ENCODE measurements around the gene ACSL6.

The ACSL6 gene

GRCh38 chr5:131979816-131980215 lies 31.6 kb downstream of the ACSL6 start:
- no peak for DNase-seq (ENCODE audit: low read depth)

- DNase-seq (ENCODE audit: low read depth) = no peak
Observed at GRCh38 chr5:131977212-131977604, 34.2 kb downstream of the ACSL6 start.

- no peak for DNase-seq (ENCODE audit: low read depth)
Observed at GRCh38 chr5:131976414-131977211, 34.8 kb downstream of the ACSL6 start.

GRCh38 chr5:131974956-131975726 lies 36.3 kb downstream of the ACSL6 start:
- DNase-seq (ENCODE audit: low read depth) = no peak

GRCh38 chr5:131974622-131974955 lies 36.9 kb downstream of the ACSL6 start:
- DNase-seq (ENCODE audit: low read depth) = no peak

GRCh38 chr5:131974016-131974415 lies 37.4 kb downstream of the ACSL6 start:
- no peak for DNase-seq (ENCODE audit: low read depth)

GRCh38 chr5:131973089-131973712 lies 38.3 kb downstream of the ACSL6 start:
- no peak for DNase-seq (ENCODE audit: low read depth)

GRCh38 chr5:131968396-131968954 lies 43.0 kb downstream of the ACSL6 start:
- no peak for DNase-seq (ENCODE audit: low read depth)

GRCh38 chr5:131966551-131966950 lies 44.9 kb downstream of the ACSL6 start:
- DNase-seq (ENCODE audit: low read depth) = no peak

- no peak for DNase-seq (ENCODE audit: low read depth)
Observed at GRCh38 chr5:131965826-131966415, 45.5 kb downstream of the ACSL6 start.

- no peak for DNase-seq (ENCODE audit: low read depth)
Observed at GRCh38 chr5:131959906-131960305, 51.6 kb downstream of the ACSL6 start.

GRCh38 chr5:131959136-131959535 lies 52.3 kb downstream of the ACSL6 start:
- DNase-seq (ENCODE audit: low read depth) = no peak

GRCh38 chr5:131957721-131958441 lies 53.6 kb downstream of the ACSL6 start:
- DNase-seq (ENCODE audit: low read depth) = no peak

GRCh38 chr5:131953969-131954368 lies 57.5 kb downstream of the ACSL6 start:
- no peak for DNase-seq (ENCODE audit: low read depth)

GRCh38 chr5:131952301-131952857 lies 59.1 kb downstream of the ACSL6 start:
- no peak for DNase-seq (ENCODE audit: low read depth)

- DNase-seq (ENCODE audit: low read depth) = no peak
Observed at GRCh38 chr5:131950706-131951105, 60.8 kb downstream of the ACSL6 start.

- DNase-seq (ENCODE audit: low read depth) = no peak
Observed at GRCh38 chr5:131947445-131947844, 64.0 kb downstream of the ACSL6 start.

- no peak for DNase-seq (ENCODE audit: low read depth)
Observed at GRCh38 chr5:131945551-131946168, 65.8 kb downstream of the ACSL6 start, which contains the start of gene MEIKIN. MEIKIN (minus strand) TSS chr5:131945663; CDS start chr5:131945505, 158 bp downstream.

- DNase-seq (ENCODE audit: low read depth) = no peak
Observed at GRCh38 chr5:131944702-131945550, 66.5 kb downstream of the ACSL6 start.

GRCh38 chr5:131943916-131944315 lies 67.5 kb downstream of the ACSL6 start:
- no peak for DNase-seq (ENCODE audit: low read depth)
